K562 (cell line): ENCODE results near the gene CRYBG3. TPM values are rescaled to one million over a fixed set of nuclear protein-coding genes. Genes with fewer than 3 reads are reported as not detected.

Experiments
- ATAC-seq: fragments of 200-7000 bp; cut with Tn5 transposase; 3 replicates; pipeline ENCODE4 v1.9.1; 2020; ENCODE audit warnings: moderate library complexity
- BruUV-seq: library from RNA; stranded (reverse); fragments of 400-500 nt; replicated peaks from 2 replicates; lab custom pipeline; 2021; lab: Mats Ljungman, UMichigan
- CTCF ChIA-PET: fragments of 300-600 bp; formaldehyde crosslinking; extraction: SDS; loops from one replicate; lab custom pipeline; 2021; ENCODE audit warnings: low intra/inter-chr PET ratio; lab: Yijun Ruan, JAX
- POLR2A ChIA-PET: fragments of 300-600, 350-650 bp; sonication (Branson Sonifier 250); formaldehyde crosslinking; extraction: SDS; loops from one replicate; lab custom pipeline; 2021; ENCODE audit warnings: antibody characterized with exemption, inconsistent platforms; lab: Yijun Ruan, JAX
- DNase-seq, 4 experiments: peaks; one replicate each; pipeline versions ENCODE4 v3.0.0 to v3.0.0-alpha.2; 2011 to 2018; ENCODE audit warnings: low spot score in 3 of 4, mixed read lengths in 3 of 4; ENCODE audit errors: extremely low read depth in 1 of 4
- FAIRE-seq: peaks from 2 replicates; lab custom pipeline; 2011; peaks lifted over from hg19 to GRCh38; lab: Jason Lieb, UNC
- H2AFZ ChIP-seq: 2 replicates; pipeline ENCODE4 v1.6.0; 2011; ENCODE audit warnings: low read depth, low read length, control low read depth, inconsistent platforms
- H3K27ac ChIP-seq: fragments of 200-600 bp; 3 replicates; pipeline ENCODE4 v1.8.0; 2011; ENCODE audit warnings: low read depth, mild to moderate bottlenecking, control low read depth, inconsistent platforms, low read length, moderate library complexity, mixed read lengths; ENCODE audit errors: extremely low read depth
- H3K27me3 ChIP-seq, 2 experiments: fragments of 300-600 bp in 1 of 2; 2 replicates in 1 of 2; 3 replicates in 1 of 2; pipeline versions ENCODE4 v1.6.0 to v1.8.0; 2011; ENCODE audit warnings: inconsistent platforms in 2 of 2, low read length in 2 of 2, mild to moderate bottlenecking in 1 of 2, mixed read lengths in 1 of 2, moderate library complexity in 1 of 2; ENCODE audit not compliant: control insufficient read depth in 2 of 2, insufficient read depth in 2 of 2
- H3K36me3 ChIP-seq: fragments of 300-600 bp; 3 replicates; pipeline ENCODE4 v1.8.0; 2011; ENCODE audit warnings: mild to moderate bottlenecking, low read length, inconsistent platforms; ENCODE audit not compliant: control insufficient read depth, insufficient read depth
- H3K4me1 ChIP-seq, 2 experiments: fragments of 200-600 bp in 1 of 2; replicated peaks in 1 of 2; 2 replicates in 1 of 2; 3 replicates in 1 of 2; pipeline versions ENCODE4 v1.5.1 to v1.8.0; 2011; ENCODE audit warnings: inconsistent platforms in 2 of 2, low read length in 2 of 2, mild to moderate bottlenecking in 1 of 2, mixed read lengths in 1 of 2, moderate library complexity in 1 of 2; ENCODE audit not compliant: control insufficient read depth in 2 of 2, insufficient read depth in 2 of 2
- H3K4me2 ChIP-seq: 2 replicates; pipeline ENCODE4 v1.6.1; 2011; ENCODE audit warnings: low read length, control low read depth, inconsistent platforms, mixed read lengths; ENCODE audit not compliant: insufficient read depth
- H3K4me3 ChIP-seq: fragments of 200-600 bp; sonication (generic), shearing (Covaris generic); 2 replicates; pipeline ENCODE4 v1.5.1; 2016; ENCODE audit warnings: control low read depth, inconsistent platforms
- H3K79me2 ChIP-seq: fragments of 200-600 bp; 3 replicates; pipeline ENCODE4 v1.8.0; 2011; ENCODE audit warnings: low read length, inconsistent platforms; ENCODE audit not compliant: control insufficient read depth, insufficient read depth
- H3K9ac ChIP-seq, 2 experiments: 2 replicates each; pipeline versions ENCODE4 v1.6.0 to v1.6.1; 2011; ENCODE audit warnings: low read depth in 2 of 2, low read length in 2 of 2, control low read depth in 1 of 2, inconsistent platforms in 1 of 2, mild to moderate bottlenecking in 1 of 2, mixed read lengths in 1 of 2; ENCODE audit not compliant: insufficient read depth in 1 of 2
- H3K9me1 ChIP-seq: one replicate; pipeline ENCODE4 v1.6.0; 2011; ENCODE audit warnings: inconsistent platforms, mild to moderate bottlenecking, low read length, moderate library complexity; ENCODE audit not compliant: control insufficient read depth, insufficient read depth
- H3K9me3 ChIP-seq: replicated peaks from 2 replicates; pipeline ENCODE4 v1.5.1; 2011; ENCODE audit warnings: low read depth, low read length, inconsistent platforms; ENCODE audit not compliant: control insufficient read depth, insufficient read depth
- H4K20me1 ChIP-seq: replicated peaks from 2 replicates; pipeline ENCODE4 v1.6.1; 2011; ENCODE audit warnings: low read length, inconsistent platforms, mixed read lengths; ENCODE audit not compliant: control insufficient read depth, insufficient read depth
- COPS2 ChIP-seq: fragments of 450-650 bp; conservative IDR thresholded peaks from 2 replicates; pipeline ENCODE4 v1.6.1; 2016; ENCODE audit warnings: mild to moderate bottlenecking, moderate library complexity
- NFATC3 ChIP-seq: fragments of 450-650 bp; IDR thresholded peaks from 2 replicates; pipeline ENCODE4 v1.6.1; 2017; ENCODE audit warnings: mild to moderate bottlenecking
- NFXL1 ChIP-seq: fragments of 450-650 bp; formaldehyde crosslinking; IDR thresholded peaks from 2 replicates; pipeline ENCODE4 v1.4.0; 2021; ENCODE audit warnings: mild to moderate bottlenecking
- SAFB2 ChIP-seq: fragments of 200-400 bp; formaldehyde crosslinking; IDR thresholded peaks from 2 replicates; pipeline ENCODE4 v1.6.1; 2018; ENCODE audit warnings: borderline replicate concordance, low read length, low read depth, moderate library complexity; ENCODE audit not compliant: severe bottlenecking
- SAP30 ChIP-seq: fragments of 200-600 bp; sonication (generic); IDR thresholded peaks from 2 replicates; pipeline ENCODE4 v1.6.1; 2012; ENCODE audit warnings: borderline replicate concordance, low read depth, mild to moderate bottlenecking, moderate library complexity, low read length, control low read depth, inconsistent platforms; ENCODE audit not compliant: insufficient read depth, poor library complexity, severe bottlenecking
- SRSF9 ChIP-seq: fragments of 200-400 bp; formaldehyde crosslinking; IDR thresholded peaks from 2 replicates; pipeline ENCODE4 v1.6.1; 2017; ENCODE audit warnings: low read depth, low read length, borderline replicate concordance
- ZNF318 ChIP-seq, 2 experiments: fragments of 450-650 bp; IDR thresholded peaks; 2 replicates each; pipeline ENCODE4 v1.6.1; 2016; ENCODE audit warnings: mild to moderate bottlenecking in 2 of 2, borderline replicate concordance in 1 of 2, low read depth in 1 of 2, moderate library complexity in 1 of 2
- WGBS: fragments of 100-300 bp; shearing (Covaris generic); methylation state at CpG from one replicate; pipeline ENCODE4 v1.1.6; 2016; ENCODE audit warnings: low coverage, mixed read lengths; ENCODE audit not compliant: insufficient coverage; ENCODE audit errors: missing lambda C conversion rate; 5-methylcytosine and 5-hydroxymethylcytosine counted together
- in situ Hi-C: fragments of 300-500 bp; cut with MboI; formaldehyde crosslinking; loops from 4 replicates; pipeline ENCODE4 v1.15.0; 2018; ENCODE audit warnings: inconsistent platforms, mixed read lengths
- intact Hi-C: fragments of 100-400 bp; cut with micrococcal nuclease; formaldehyde crosslinking; loops from 2 replicates; pipeline ENCODE4 v1.14.2; 2022
- polyA plus RNA-seq, 8 experiments: library from polyadenylated mRNA; depleted of rRNA in 4 of 8; stranded (reverse) in 5 of 8; unstranded in 3 of 8; fragments of >200 nt; fragmentation: Nextera tagmentation in 2 of 8; fragmentation: Illumina TruSeq in 1 of 8; extraction: Ambion mirVana in 2 of 8; extraction: Trizol in 1 of 8; gene quantifications; 2 replicates each; pipeline versions ENCODE4 v1.2.1 to v1.2.3, GENCODE V29; 2011 to 2014; ENCODE audit warnings: inconsistent platforms in 1 of 8, missing spikeins in 1 of 8
- total RNA-seq, 7 experiments: library from RNA; depleted of rRNA in 6 of 7; stranded (reverse); fragments of >200 nt in 6 of 7; fragmentation: Illumina TruSeq in 2 of 7; extraction: Trizol in 2 of 7; gene quantifications; 2 replicates each; pipeline versions ENCODE4 v1.2.1 to v1.2.3, GENCODE V29; 2011 to 2021; ENCODE audit warnings: low replicate concordance in 1 of 7

The CRYBG3 gene
- total and polyA plus RNA-seq, 9 of the 15 experiments (the other 6 are each of a cell fraction or from before 2014, with no cell fraction given) = 0.08 to 0.72 (median 0.18) TPM

GRCh38 chr3:97954228-97954827 is 132.5 kb downstream of the CRYBG3 start:
- no peaks in the 10 kb centered on the region; a peak in 1 of 5 replicates for H3K4me1 ChIP-seq
- WGBS = 90% methylated on average over 8 of the region's 9 CpGs
- DNase-seq (no peak), ATAC-seq (no peak), FAIRE-seq (no peak)
- intact Hi-C loops = no loop called here
- no peak overlapping the region for H2AFZ ChIP-seq
- H3K9ac ChIP-seq = no peak overlapping the region
- no peaks in the 10 kb centered on the region for H3K79me2 ChIP-seq
- H3K36me3 ChIP-seq = peaks cover 71% of the 10 kb centered on the region; the same call in 2 of the 3 replicates
- no peak overlapping the region for H3K27ac ChIP-seq
- H3K27me3 ChIP-seq = no peaks in the 10 kb centered on the region
- BruUV-seq = no TSS peak
- H3K4me3 ChIP-seq = no peak overlapping the region
- H3K9me1 ChIP-seq = peaks cover 3% of the 10 kb centered on the region
- no peaks in the 10 kb centered on the region for H3K9me3 ChIP-seq
- POLR2A ChIA-PET = interaction anchor here (1.3 kb wide), 1 partner anchor 11 kb away, joined by 4 read pairs; no protein-coding TSS in a partner anchor
- TF ChIP-seq SAFB2 (no peak), NFXL1 (CRISPR knock-in tag) (no peak), ZNF318 (IDR thresholded peaks at IDR 0.05; ENCODE audit: borderline replicate concordance in 1 of 2, low read depth in 1 of 2) (no peak), SRSF9 (no peak), COPS2 (no peak), NFATC3 (no peak), SAP30 (no peak)
- TF ChIP-seq, all 486 proteins: peak for 0
- in situ Hi-C loops = no loop called here
- Histone ChIP-seq H3K4me2 (no peak overlapping the region), H4K20me1 (no peaks in the 10 kb centered on the region)
- CTCF ChIA-PET = no interaction called here
